ENCODE measurements around the gene KRT7. TPM values are rescaled to one million over a fixed set of nuclear protein-coding genes. Genes with fewer than 3 reads are reported as not detected.

KRT7 gene
- total RNA-seq, 2 experiments from 2014 or later, result not detected

- H3K9me2 ChIP-seq (ENCODE audit: insufficient read depth, low read length), result no peaks in the 10 kb centered on the region
- no peaks in the 10 kb centered on the region for H3K36me3 ChIP-seq (ENCODE audit: insufficient read depth, low read length)
- no peaks in the 10 kb centered on the region for H3K4me1 ChIP-seq (ENCODE audit: insufficient read depth, low read length, poor library complexity, severe bottlenecking)
- TF ChIP-seq CTCF (conservative IDR thresholded peaks at IDR 0.05; ENCODE audit: low read length) (no peak), EZH2phosphoT487 (IDR thresholded peaks at IDR 0.05; ENCODE audit: borderline replicate concordance, low read depth, low read length) (no peak)
- intact Hi-C loops (cut with micrococcal nuclease; ENCODE audit: unreplicated experiment), result loop anchor here (5.0 kb wide), 1 partner anchor 55 kb away; no protein-coding TSS in a partner anchor
- no TSS peak for BruUV-seq (replicated peaks)
- no peaks in the 10 kb centered on the region for H3K79me2 ChIP-seq (ENCODE audit: insufficient read depth, low read depth, low read length)
- DNase-seq (ENCODE audit: low spot score), result no peak
- no peak overlapping the region for H3K27ac ChIP-seq (ENCODE audit: low read depth, low read length, poor library complexity, severe bottlenecking)
- H2AFZ ChIP-seq (ENCODE audit: low read length), result no peak overlapping the region
- ChIA-PET POLR2A (no interaction called here), CTCF (ENCODE audit: unreplicated experiment) (no interaction called here)
- no peak overlapping the region for H3K4me3 ChIP-seq (ENCODE audit: low read depth, low read length, poor library complexity, severe bottlenecking)
- H3K4me2 ChIP-seq (ENCODE audit: low read length), result no peak overlapping the region
- H3K9me3 ChIP-seq (ENCODE audit: low read length), result no peaks in the 10 kb centered on the region
- H4K20me1 ChIP-seq (ENCODE audit: insufficient read depth, low read length), result no peaks in the 10 kb centered on the region
Measured at GRCh38 chr12:52211716-52212585, 21.1 kb upstream of the KRT7 start.

GRCh38 chr12:52212701-52213563 lies 20.1 kb upstream of the KRT7 start:
- no peak overlapping the region for H2AFZ ChIP-seq (ENCODE audit: low read length)

More at GRCh38 chr12:52212701-52213563, 20.1 kb upstream of the KRT7 start:
- intact Hi-C loops (cut with micrococcal nuclease; ENCODE audit: unreplicated experiment), result loop anchor here (5.0 kb wide), 1 partner anchor 56 kb away; no protein-coding TSS in a partner anchor
- Histone ChIP-seq H3K4me3 (ENCODE audit: low read depth, low read length, poor library complexity, severe bottlenecking) (no peak overlapping the region), H3K27ac (ENCODE audit: low read depth, low read length, poor library complexity, severe bottlenecking) (no peak overlapping the region), H3K36me3 (ENCODE audit: insufficient read depth, low read length) (no peaks in the 10 kb centered on the region), H3K9me2 (ENCODE audit: insufficient read depth, low read length) (no peaks in the 10 kb centered on the region), H3K4me1 (ENCODE audit: insufficient read depth, low read length, poor library complexity, severe bottlenecking) (no peaks in the 10 kb centered on the region), H3K79me2 (ENCODE audit: insufficient read depth, low read depth, low read length) (no peaks in the 10 kb centered on the region), H3K9me3 (ENCODE audit: low read length) (no peaks in the 10 kb centered on the region), H4K20me1 (ENCODE audit: insufficient read depth, low read length) (no peaks in the 10 kb centered on the region), H3K4me2 (ENCODE audit: low read length) (no peak overlapping the region)
- POLR2A ChIA-PET, result no interaction called here
- no peak for DNase-seq (ENCODE audit: low spot score)
- CTCF ChIA-PET (ENCODE audit: unreplicated experiment), result no interaction called here
- BruUV-seq (replicated peaks), result no TSS peak
- TF ChIP-seq CTCF (conservative IDR thresholded peaks at IDR 0.05; ENCODE audit: low read length), result no peak
- no peak for TF ChIP-seq EZH2phosphoT487 (IDR thresholded peaks at IDR 0.05; ENCODE audit: borderline replicate concordance, low read depth, low read length)
